HepG2 (cell line): ENCODE results near the gene NAA15. TPM values are rescaled to one million over a fixed set of nuclear protein-coding genes. Genes with fewer than 3 reads are reported as not detected.
"Not testable (repeated sequence)": the region's sequence is repeated elsewhere in the genome, so short reads cannot be mapped to it uniquely, and the experiment has no call there.

Experiments
- ATAC-seq: fragments of 200-7000 bp; cut with Tn5 transposase; 3 replicates; pipeline ENCODE4 v1.9.1; 2020; ENCODE audit warnings: mild to moderate bottlenecking, moderate library complexity
- BruUV-seq: library from RNA; stranded (reverse); fragments of 400-500 nt; replicated peaks from 2 replicates; lab custom pipeline; 2021; lab: Mats Ljungman, UMichigan
- CTCF ChIA-PET: fragments of 300-600 bp; formaldehyde crosslinking; extraction: SDS; loops from one replicate; lab custom pipeline; 2021; ENCODE audit warnings: low total read pairs, inconsistent platforms, low intra/inter-chr PET ratio; lab: Yijun Ruan, JAX
- POLR2A ChIA-PET: fragments of 350-600 bp; sonication (Branson Sonifier 250); formaldehyde crosslinking; loops from one replicate; lab custom pipeline; 2020; ENCODE audit warnings: antibody characterized with exemption, inconsistent platforms; lab: Yijun Ruan, JAX
- DNase-seq: peaks from one replicate; pipeline ENCODE4 v3.0.0-alpha.2; 2015; ENCODE audit warnings: low spot score
- FAIRE-seq: peaks from 3 replicates; lab custom pipeline; 2011; peaks lifted over from hg19 to GRCh38; lab: Jason Lieb, UNC
- H2AFZ ChIP-seq: one replicate; pipeline ENCODE4 v1.6.1; 2011; ENCODE audit warnings: low read length, inconsistent platforms
- H3K27ac ChIP-seq: fragments of 300-600 bp; 3 replicates; pipeline ENCODE4 v1.8.0; 2011; ENCODE audit warnings: mixed run types, mild to moderate bottlenecking, mixed read lengths, low read length, inconsistent platforms; ENCODE audit not compliant: insufficient read depth; ENCODE audit errors: extremely low read length
- H3K27me3 ChIP-seq, 2 experiments: fragments of 200-600 bp in 1 of 2; 2 replicates in 1 of 2; 3 replicates in 1 of 2; pipeline versions ENCODE4 v1.6.0 to v1.8.0; 2011; ENCODE audit warnings: low read length in 2 of 2, mild to moderate bottlenecking in 2 of 2, moderate library complexity in 2 of 2, inconsistent platforms in 1 of 2; ENCODE audit not compliant: insufficient read depth in 2 of 2, control insufficient read depth in 1 of 2
- H3K36me3 ChIP-seq, 2 experiments: fragments of 200-600 bp in 1 of 2; replicated peaks in 1 of 2; 2 replicates in 1 of 2; 3 replicates in 1 of 2; pipeline versions ENCODE4 v1.5.1 to v1.8.0; 2011; ENCODE audit warnings: low read length in 2 of 2, inconsistent platforms in 1 of 2; ENCODE audit not compliant: insufficient read depth in 2 of 2, control insufficient read depth in 1 of 2
- H3K4me1 ChIP-seq: 2 replicates; pipeline ENCODE4 v1.5.1; 2012; ENCODE audit warnings: low read length, inconsistent platforms; ENCODE audit not compliant: insufficient read depth
- H3K4me2 ChIP-seq: 2 replicates; pipeline ENCODE4 v1.6.0; 2011; ENCODE audit warnings: low read depth, low read length, inconsistent platforms
- H3K4me3 ChIP-seq, 3 experiments: fragments of 200-600 bp in 1 of 3; sonication (generic), shearing (Covaris generic) in 1 of 3; replicated peaks in 1 of 3; 2 replicates each; pipeline ENCODE4 v1.5.1; 2011 to 2016; ENCODE audit warnings: low read length in 3 of 3, inconsistent platforms in 2 of 3, low read depth in 2 of 3, mild to moderate bottlenecking in 2 of 3, control low read depth in 1 of 3, mixed read lengths in 1 of 3; ENCODE audit not compliant: insufficient read depth in 1 of 3
- H3K79me2 ChIP-seq: one replicate; pipeline ENCODE4 v1.6.1; 2011; ENCODE audit warnings: low read length, inconsistent platforms; ENCODE audit not compliant: insufficient read depth
- H3K9ac ChIP-seq: 2 replicates; pipeline ENCODE4 v1.6.0; 2011; ENCODE audit warnings: mild to moderate bottlenecking, low read depth, low read length, inconsistent platforms; ENCODE audit not compliant: insufficient read depth
- H3K9me3 ChIP-seq: 2 replicates; pipeline ENCODE4 v1.5.1; 2012; ENCODE audit warnings: mild to moderate bottlenecking, low read length
- H4K20me1 ChIP-seq: 2 replicates; pipeline ENCODE4 v1.6.0; 2011; ENCODE audit warnings: inconsistent platforms, mild to moderate bottlenecking, low read length, moderate library complexity; ENCODE audit not compliant: insufficient read depth
- KLF11 ChIP-seq: IDR thresholded peaks from 2 replicates; pipeline ENCODE4 v1.6.1; 2016; ENCODE audit warnings: missing compliant biosample characterization
- RFX5 ChIP-seq: IDR thresholded peaks from 2 replicates; pipeline ENCODE4 v1.6.1; 2011; ENCODE audit warnings: low read depth, low read length, improper control_type of control experiment
- USF2 ChIP-seq, 2 experiments: sonication (generic) in 1 of 2; formaldehyde crosslinking in 1 of 2; IDR thresholded peaks; 2 replicates each; pipeline versions ENCODE4 v1.5.1 to v1.6.1; 2011 to 2020; ENCODE audit warnings: borderline replicate concordance in 1 of 2, low read depth in 1 of 2, low read length in 1 of 2, mild to moderate bottlenecking in 1 of 2, missing genetic modification reagents in 1 of 2, moderate library complexity in 1 of 2
- ZNF124 ChIP-seq: sonication (generic); formaldehyde crosslinking; IDR thresholded peaks from 2 replicates; pipeline ENCODE4 v1.4.0; 2020; ENCODE audit warnings: missing genetic modification reagents
- WGBS: methylation state at CpG from one replicate; pipeline ENCODE4 v1.1.6; 2017; ENCODE audit warnings: low lambda C conversion rate; 5-methylcytosine and 5-hydroxymethylcytosine counted together
- in situ Hi-C: cut with HindIII; loops from 2 replicates; pipeline ENCODE4 v1.10.0; 2017; ENCODE audit warnings: low pct_unique_long_range_greater_than_20kb; ENCODE audit not compliant: extremely low pct_ligation_motif_present
- intact Hi-C: fragments of 100-400 bp; cut with micrococcal nuclease; formaldehyde crosslinking; loops from one replicate; pipeline ENCODE4 v1.10.0; 2022; ENCODE audit not compliant: unreplicated experiment
- polyA plus RNA-seq, 8 experiments: library from polyadenylated mRNA; depleted of rRNA in 3 of 8; stranded (reverse) in 7 of 8; unstranded in 1 of 8; fragments of >200 nt; fragmentation: Illumina TruSeq in 4 of 8; extraction: Trizol in 4 of 8; gene quantifications; 2 replicates each; pipeline versions ENCODE4 v1.2.1 to v1.2.3, GENCODE V29; 2011 to 2016; ENCODE audit warnings: low read depth in 4 of 8, missing spikeins in 1 of 8, mixed read lengths in 1 of 8; ENCODE audit not compliant: insufficient read depth in 1 of 8
- total RNA-seq, 5 experiments: library from RNA; depleted of rRNA; stranded (reverse); fragments of >200 nt; fragmentation: Illumina TruSeq; extraction: Trizol; gene quantifications; 2 replicates each; pipeline ENCODE4 v1.2.3, GENCODE V29; 2016; ENCODE audit warnings: low read depth in 1 of 5

NAA15 gene
- total and polyA plus RNA-seq, 2 of the 13 experiments (the other 11 are each of a cell fraction or from before 2014, with no cell fraction given), result 6.2 to 50.2 TPM

DNA sequence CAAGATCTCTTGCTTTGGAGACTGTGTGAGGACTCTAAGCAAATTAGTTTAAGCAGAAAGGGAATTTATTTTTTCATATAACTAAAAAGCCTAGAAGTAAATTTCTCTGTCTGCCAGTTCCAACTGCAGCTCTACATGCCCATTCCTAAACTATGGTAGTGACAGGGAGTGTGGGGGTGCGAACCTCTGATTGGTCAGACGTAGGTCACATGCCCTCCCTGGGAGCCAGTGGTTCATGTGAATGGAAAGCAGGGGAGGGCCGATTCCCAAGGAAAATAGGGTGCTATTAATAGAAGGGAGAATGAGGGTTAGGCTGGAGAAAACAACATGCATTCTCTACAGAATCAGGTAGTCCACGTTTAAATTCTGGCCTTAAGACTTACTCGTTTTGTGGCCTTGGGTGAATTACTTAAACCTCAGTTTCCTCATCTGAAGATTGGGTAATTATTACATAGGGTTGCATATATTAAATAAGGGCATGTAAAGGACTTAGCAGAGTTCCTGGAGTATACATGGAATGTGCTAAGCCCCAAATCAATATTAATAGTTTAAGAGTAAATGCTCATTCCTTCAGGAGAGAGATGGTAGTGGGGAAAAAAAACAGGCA is 159.8 kb downstream of the NAA15 start:
- H3K79me2 ChIP-seq, result peaks cover 69% of the 10 kb centered on the region

DNA sequence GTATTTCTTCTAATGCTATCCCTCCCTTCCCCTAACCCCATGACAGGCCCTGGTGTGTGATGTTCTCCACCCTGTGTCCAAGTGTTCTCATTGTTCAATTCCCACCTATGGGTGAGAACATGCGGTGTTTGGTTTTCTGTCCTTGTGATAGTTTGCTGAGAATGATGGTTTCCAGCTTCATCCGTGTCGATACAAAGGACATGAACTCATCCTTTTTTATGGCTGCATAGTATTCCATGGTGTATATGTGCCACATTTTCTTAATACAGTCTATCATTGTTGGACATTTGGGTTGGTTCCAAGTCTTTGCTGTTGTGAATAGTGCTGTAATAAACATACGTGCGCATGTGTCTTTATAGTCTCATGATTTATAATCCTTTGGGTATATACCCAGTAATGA is 163.2 kb downstream of the NAA15 start:
- intact Hi-C loops, H3K27me3 ChIP-seq, H3K27ac ChIP-seq, ATAC-seq, H4K20me1 ChIP-seq, POLR2A ChIA-PET, H3K9ac ChIP-seq, H3K4me2 ChIP-seq, CTCF ChIA-PET, in situ Hi-C loops, H2AFZ ChIP-seq, BruUV-seq, H3K4me1 ChIP-seq, H3K4me3 ChIP-seq, H3K9me3 ChIP-seq, FAIRE-seq, H3K36me3 ChIP-seq, DNase-seq: not testable (repeated sequence)
- H3K79me2 ChIP-seq, result peaks cover 58% of the 10 kb centered on the region
- WGBS, result 96% methylated on average over 5 of the region's 5 CpGs

More for the DNA sequence above, 159.8 kb downstream of the NAA15 start:
- H3K9me3 ChIP-seq, result no peaks in the 10 kb centered on the region
- BruUV-seq, result no TSS peak
- in situ Hi-C loops (no loop called here), intact Hi-C loops (no loop called here)
- 98% methylated on average over 5 of the region's 5 CpGs for WGBS
- H3K9ac ChIP-seq, result no peak overlapping the region
- H4K20me1 ChIP-seq, result peaks cover 11% of the 10 kb centered on the region; the same call in 1 of the 2 replicates
- no peaks in the 10 kb centered on the region for H3K36me3 ChIP-seq
- FAIRE-seq, result no peak
- CTCF ChIA-PET, result no interaction called here
- H3K4me1 ChIP-seq, result peaks cover 35% of the 10 kb centered on the region
- H3K27me3 ChIP-seq, result no peaks in the 10 kb centered on the region
- POLR2A ChIA-PET, result no interaction called here
- H2AFZ ChIP-seq, result no peak overlapping the region
- DNase-seq, result no peak
- no peak overlapping the region for H3K27ac ChIP-seq
- H3K4me2 ChIP-seq, result no peak overlapping the region
- TF ChIP-seq ZNF124, result no peak
- TF ChIP-seq KLF11 (CRISPR knock-in tag), result no peak
- no peak for TF ChIP-seq USF2 (IDR thresholded peaks at IDR 0.05; ENCODE audit: low read depth, low read length)
- TF ChIP-seq USF2 (CRISPR knock-in tag; IDR thresholded peaks at IDR 0.05; ENCODE audit: borderline replicate concordance), result peak; percentile 43; the same call in 1 of the 2 replicates
- TF ChIP-seq RFX5, result no peak
- H3K4me3 ChIP-seq, result no peak overlapping the region
- no peak for ATAC-seq
